B cell (primary cell): ENCODE results near the gene MEIS2. TPM values are rescaled to one million over a fixed set of nuclear protein-coding genes. Genes with fewer than 3 reads are reported as not detected.

ENCODE experiments used
- ATAC-seq: fragments of 200-7000 bp; cut with Tn5 transposase; one replicate; pipeline ENCODE4 v1.10.0; 2021; ENCODE audit warnings: low read depth, mild to moderate bottlenecking, moderate number of reproducible peaks, moderate library complexity
- CTCF ChIA-PET: fragments of 350-600 bp; sonication (Branson Sonifier 250); formaldehyde crosslinking; loops from one replicate; lab custom pipeline; 2021; ENCODE audit warnings: antibody characterized with exemption, inconsistent platforms; lab: Charles Lee
- POLR2A ChIA-PET: fragments of 350-600 bp; sonication (Branson Sonifier 250); formaldehyde crosslinking; loops from one replicate; lab custom pipeline; 2021; ENCODE audit warnings: antibody characterized with exemption; lab: Charles Lee
- DNase-seq: peaks from one replicate; pipeline ENCODE4 v3.0.0; 2013
- H2AFZ ChIP-seq: 2 replicates; pipeline ENCODE4 v1.6.1; 2012; ENCODE audit warnings: mild to moderate bottlenecking, low read depth, low read length; ENCODE audit not compliant: insufficient read depth, poor library complexity, severe bottlenecking
- H3K27ac ChIP-seq, 2 donors: 1 replicate in 1 of 2; 2 replicates in 1 of 2; pipeline ENCODE4 v1.5.1; 2012 to 2013; ENCODE audit warnings: low read length in 2 of 2, mild to moderate bottlenecking in 2 of 2, moderate library complexity in 1 of 2
- H3K27me3 ChIP-seq, 4 experiments: fragments of 200-600 bp in 1 of 4; sonication (generic) in 1 of 4; replicated peaks in 1 of 4; 1 replicate in 2 of 4; 2 replicates in 2 of 4; pipeline versions ENCODE4 v1.6.1 to v1.7.0; 2013 to 2016; ENCODE audit warnings: low read length in 3 of 4, mild to moderate bottlenecking in 2 of 4, mixed read lengths in 1 of 4, moderate library complexity in 1 of 4; ENCODE audit not compliant: insufficient read depth in 4 of 4, control insufficient read depth in 3 of 4; ENCODE audit errors: control extremely low read depth in 1 of 4
- H3K36me3 ChIP-seq, 2 experiments: replicated peaks in 1 of 2; 1 replicate in 1 of 2; 2 replicates in 1 of 2; pipeline versions ENCODE4 v1.6.1 to v1.7.1; 2013; ENCODE audit warnings: low read length in 1 of 2; ENCODE audit not compliant: insufficient read depth in 2 of 2, control insufficient read depth in 1 of 2; ENCODE audit errors: control extremely low read depth in 1 of 2, extremely low read depth in 1 of 2
- H3K4me1 ChIP-seq, 2 donors: fragments of 200-600 bp in 1 of 2; sonication (generic) in 1 of 2; 1 replicate in 1 of 2; 2 replicates in 1 of 2; pipeline versions ENCODE4 v1.5.1 to v1.6.1; 2013 to 2017; ENCODE audit warnings: low read length in 2 of 2; ENCODE audit not compliant: control insufficient read depth in 2 of 2, insufficient read depth in 2 of 2
- H3K4me2 ChIP-seq: replicated peaks from 2 replicates; pipeline ENCODE3; 2012; ENCODE audit warnings: mild to moderate bottlenecking, low read depth, low read length; ENCODE audit not compliant: poor library complexity, severe bottlenecking
- H3K4me3 ChIP-seq, 5 experiments: fragments of 200-600 bp in 1 of 5; sonication (generic) in 1 of 5; 1 replicate in 3 of 5; 2 replicates in 2 of 5; pipeline versions ENCODE4 v1.5.1 to v1.7.0; 2011 to 2016; ENCODE audit warnings: low read length in 4 of 5, mild to moderate bottlenecking in 4 of 5, low read depth in 2 of 5, control low read depth in 1 of 5, moderate library complexity in 1 of 5; ENCODE audit not compliant: insufficient read depth in 1 of 5; ENCODE audit errors: control extremely low read depth in 1 of 5, extremely low read depth in 1 of 5
- H3K79me2 ChIP-seq: fragments of 200-600 bp; sonication (generic); one replicate; pipeline ENCODE4 v1.6.0; 2016; ENCODE audit warnings: low read length; ENCODE audit not compliant: control insufficient read depth, insufficient read depth
- H3K9ac ChIP-seq: fragments of 200-600 bp; sonication (generic); 2 replicates; pipeline ENCODE4 v1.6.1; 2017; ENCODE audit warnings: mild to moderate bottlenecking, low read length, moderate library complexity
- H3K9me3 ChIP-seq, 3 donors: one replicate each; pipeline versions ENCODE4 v1.6.1 to v1.7.1; 2013; ENCODE audit warnings: low read length in 2 of 3; ENCODE audit not compliant: control insufficient read depth in 2 of 3, insufficient read depth in 1 of 3; ENCODE audit errors: control extremely low read depth in 1 of 3
- H4K20me1 ChIP-seq: 2 replicates; pipeline ENCODE4 v1.6.0; 2012; ENCODE audit warnings: mild to moderate bottlenecking, low read length; ENCODE audit not compliant: insufficient read depth, control insufficient read depth, poor library complexity, severe bottlenecking
- H3K27ac Mint-ChIP-seq: one replicate; pipeline ENCODE4 v1.8.0; 2021; ENCODE audit warnings: mixed read lengths
- H3K27me3 Mint-ChIP-seq: one replicate; pipeline ENCODE4 v1.8.0; 2021; ENCODE audit warnings: mixed read lengths
- H3K4me1 Mint-ChIP-seq: one replicate; pipeline ENCODE4 v1.8.0; 2021; ENCODE audit warnings: mixed read lengths
- H3K4me3 Mint-ChIP-seq: one replicate; pipeline ENCODE4 v1.8.0; 2021; ENCODE audit warnings: mixed read lengths
- H3K9me3 Mint-ChIP-seq: one replicate; pipeline ENCODE4 v1.8.0; 2022; ENCODE audit warnings: mixed read lengths; ENCODE audit not compliant: insufficient read depth
- CTCF ChIP-seq: fragments of 200-600 bp; IDR thresholded peaks from one replicate; pipeline ENCODE4 v1.8.0; 2022; ENCODE audit warnings: antibody characterized with exemption, mild to moderate bottlenecking
- EZH2 ChIP-seq: IDR thresholded peaks from 2 replicates; pipeline ENCODE4 v1.6.1; 2012; ENCODE audit warnings: borderline replicate concordance, low read depth, mild to moderate bottlenecking, moderate library complexity, low read length; ENCODE audit not compliant: insufficient read depth, poor library complexity, severe bottlenecking
- WGBS: methylation state at CpG from one replicate; pipeline ENCODE4 v1.1.5; 2013; ENCODE audit warnings: missing lambda C conversion rate; ENCODE audit not compliant: insufficient coverage; 5-methylcytosine and 5-hydroxymethylcytosine counted together
- intact Hi-C: fragments of 100-400 bp; cut with micrococcal nuclease; formaldehyde crosslinking; loops from one replicate; pipeline ENCODE4 v1.10.0; 2022
- polyA plus RNA-seq: library from polyadenylated mRNA; depleted of rRNA; stranded (reverse); fragments of >200 nt; gene quantifications from 2 replicates; pipeline ENCODE4 v1.2.3, GENCODE V29; 2012
- total RNA-seq, 2 donors: library from RNA; stranded (reverse); fragments of 120-200 nt in 1 of 2; gene quantifications; 1 replicate in 1 of 2; 2 replicates in 1 of 2; pipeline versions ENCODE4 v1.2.3 to v1.2.4, GENCODE V29; 2013 to 2022

The MEIS2 gene
- total and polyA plus RNA-seq, 2 donors (not counting 1 experiment from before 2014, with no cell fraction given): 0.22 TPM; not detected in 1

GRCh38 chr15:36964626-36965025 is 135.7 kb downstream of the MEIS2 start:
- no peak for DNase-seq
- H3K27me3 Mint-ChIP-seq: no peaks in the 10 kb centered on the region
- Histone ChIP-seq H3K36me3 (no peaks in the 10 kb centered on the region), H3K27ac (no peak overlapping the region), H3K4me2 (no peak overlapping the region), H2AFZ (no peak overlapping the region), H3K9ac (no peak overlapping the region), H3K79me2 (no peaks in the 10 kb centered on the region), H3K9me3 (peaks cover 0 to 1% (median 0%) of the 10 kb centered on the region in 3 donors), H3K27me3 (no peaks in the 10 kb centered on the region), H3K4me1 (no peaks in the 10 kb centered on the region), H4K20me1 (no peaks in the 10 kb centered on the region), H3K4me3 (no peak overlapping the region)
- CTCF ChIA-PET: no interaction called here
- H3K4me1 Mint-ChIP-seq: no peaks in the 10 kb centered on the region
- H3K4me3 Mint-ChIP-seq: no peak overlapping the region
- POLR2A ChIA-PET: no interaction called here
- no peak for TF ChIP-seq CTCF
- TF ChIP-seq EZH2: no peak
- no peaks in the 10 kb centered on the region for H3K9me3 Mint-ChIP-seq
- ATAC-seq: no peak
- no peak overlapping the region for H3K27ac Mint-ChIP-seq
- intact Hi-C loops: no loop called here

- ChIA-PET POLR2A (no interaction called here), CTCF (no interaction called here)
- Histone ChIP-seq H3K27me3 (no peaks in the 10 kb centered on the region), H3K36me3 (no peaks in the 10 kb centered on the region), H3K4me3 (no peak overlapping the region), H4K20me1 (no peaks in the 10 kb centered on the region), H3K79me2 (no peaks in the 10 kb centered on the region), H3K4me1 (no peaks in the 10 kb centered on the region), H3K9ac (no peak overlapping the region), H3K27ac (no peak overlapping the region), H3K9me3 (no peaks in the 10 kb centered on the region), H2AFZ (no peak overlapping the region), H3K4me2 (no peak overlapping the region)
- Mint-ChIP-seq H3K27me3 (no peaks in the 10 kb centered on the region), H3K4me3 (no peak overlapping the region), H3K9me3 (no peaks in the 10 kb centered on the region), H3K27ac (no peak overlapping the region), H3K4me1 (no peaks in the 10 kb centered on the region)
- ATAC-seq: no peak
- DNase-seq: no peak
- no CpG with 5 or more reads among the region's 1 CpG for WGBS
- no peak for TF ChIP-seq CTCF
- no peak for TF ChIP-seq EZH2
- intact Hi-C loops: no loop called here
Observed at GRCh38 chr15:36961956-36962355, 138.4 kb downstream of the MEIS2 start.
